Activated T-cell treated with anti-CD3 and anti-CD28 coated beads, Interleukin-2, amount 50 U/mL, for 72 hours (primary cell): ENCODE measurements around the gene OR14A2. TPM values are rescaled to one million over a fixed set of nuclear protein-coding genes. Genes with fewer than 3 reads are reported as not detected.
A peak's percentile ranks its signal among the peaks of the same experiment; 100 is the strongest.
"Not testable (repeated sequence)": the region's sequence is repeated elsewhere in the genome, so short reads cannot be mapped to it uniquely, and the experiment has no call there.

Experiments used
- ATAC-seq, 2 donors: fragments of 150-1000 bp; cut with Tn5 transposase; replicated peaks in 1 of 2; 2 replicates each; pipeline ENCODE4 v1.10.0; 2021; ENCODE audit warnings: moderate library complexity in 2 of 2, mild to moderate bottlenecking in 1 of 2
- DNase-seq, 2 donors: peaks; one replicate each; pipeline ENCODE4 v3.0.0; 2021 to 2022; ENCODE audit warnings: mixed read lengths in 1 of 2
- H3K27ac Mint-ChIP-seq: one replicate; pipeline ENCODE4 v1.8.0; 2022; ENCODE audit warnings: mild to moderate bottlenecking, moderate library complexity, mixed read lengths
- H3K27me3 Mint-ChIP-seq: one replicate; pipeline ENCODE4 v1.8.0; 2022; ENCODE audit warnings: low read depth, mixed read lengths
- H3K36me3 Mint-ChIP-seq, 2 donors: one replicate each; pipeline ENCODE4 v1.8.0; 2022; ENCODE audit warnings: mixed read lengths in 2 of 2, mild to moderate bottlenecking in 1 of 2; ENCODE audit not compliant: insufficient read depth in 2 of 2
- H3K4me1 Mint-ChIP-seq: one replicate; pipeline ENCODE4 v1.8.0; 2022; ENCODE audit warnings: low read depth, mixed read lengths
- H3K4me3 Mint-ChIP-seq, 2 donors: one replicate each; pipeline ENCODE4 v1.8.0; 2022; ENCODE audit warnings: mild to moderate bottlenecking in 2 of 2, mixed read lengths in 2 of 2, moderate library complexity in 2 of 2
- H3K9me3 Mint-ChIP-seq, 2 donors: one replicate each; pipeline ENCODE4 v1.8.0; 2022; ENCODE audit warnings: mixed read lengths in 2 of 2
- total RNA-seq, 2 donors: library from RNA; stranded (reverse); gene quantifications; one replicate each; pipeline ENCODE4 v1.2.3, GENCODE V29; 2022

OR14A2 gene
- total RNA-seq: not detected

DNA sequence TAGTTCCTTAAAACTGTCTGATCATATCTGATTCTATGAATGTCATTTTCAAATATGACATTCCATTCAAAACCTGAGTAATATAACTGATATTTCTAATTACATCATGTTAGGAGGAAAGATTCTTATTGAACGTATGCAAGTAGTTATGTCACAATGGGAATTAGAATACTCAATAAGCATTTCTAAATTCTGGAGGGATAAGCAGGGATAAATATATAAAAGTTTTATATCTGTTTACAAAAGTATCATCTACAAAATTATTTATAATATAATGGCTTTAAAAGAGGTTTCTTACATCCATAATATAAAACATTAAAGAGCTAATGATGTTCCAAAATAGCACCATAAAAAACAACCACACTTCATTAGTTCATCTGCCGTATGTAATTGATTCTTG lies at the start of gene OR14A2:
Gene OR14A2 (minus strand): TSS at position 101 of the 400 bp plus-strand sequence.
- DNase-seq (no peak), ATAC-seq (no peak)
- Mint-ChIP-seq H3K27me3 (no peaks in the 10 kb centered on the region), H3K4me1 (no peaks in the 10 kb centered on the region), H3K4me3 (no peak within 1 kb of the TSS), H3K27ac (no peak within 1 kb of the TSS), H3K9me3 (peaks cover 5 to 6% of the 10 kb centered on the region in 2 donors), H3K36me3 (no peaks in the 10 kb centered on the region)

DNA sequence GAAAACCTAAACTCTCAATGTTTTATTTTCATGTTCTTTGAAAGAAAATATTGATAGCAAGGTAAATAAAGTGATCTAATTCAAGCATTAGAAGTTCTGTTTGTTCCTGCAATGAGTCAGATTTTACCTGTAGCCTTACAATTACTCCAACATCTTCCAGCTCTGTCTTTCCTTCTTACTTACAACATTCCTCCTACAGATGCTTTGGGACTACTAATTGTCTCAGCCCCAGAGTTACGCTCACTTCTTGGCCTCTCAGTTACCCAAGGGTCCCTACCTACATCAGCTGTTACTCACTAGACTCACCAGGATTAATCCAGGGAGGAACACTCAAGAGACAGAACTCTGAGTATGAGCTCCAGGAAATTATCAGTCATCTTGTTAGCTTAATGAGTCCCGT lies 49.6 kb upstream of the OR14A2 start:
- Mint-ChIP-seq H3K4me1 (no peaks in the 10 kb centered on the region), H3K4me3 (no peak overlapping the region), H3K36me3 (no peaks in the 10 kb centered on the region), H3K9me3 (peaks cover 0 to 7% of the 10 kb centered on the region in 2 donors), H3K27me3 (peaks cover 5% of the 10 kb centered on the region), H3K27ac (no peak overlapping the region)
- ATAC-seq (no peak), DNase-seq (no peak)

DNA sequence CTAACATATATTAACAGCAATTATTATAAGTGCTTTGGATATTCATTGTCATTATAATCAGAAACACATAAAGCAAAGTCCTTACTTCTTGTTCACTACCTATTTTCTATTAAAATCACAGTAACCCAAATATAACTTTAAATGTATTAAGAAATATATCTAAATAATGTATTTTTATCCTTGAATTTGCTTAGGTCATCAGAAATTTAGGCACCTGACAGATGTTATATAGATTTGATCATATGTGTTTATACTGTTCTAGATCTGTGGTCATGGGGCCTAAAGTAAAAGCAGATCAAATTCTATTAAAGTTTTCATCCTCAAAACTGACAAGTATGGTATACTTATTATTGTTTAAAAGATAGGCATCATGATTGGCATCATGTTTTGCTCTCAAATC lies 21.7 kb upstream of the OR14A2 start:
- H3K27ac Mint-ChIP-seq: no peak overlapping the region
- H3K27me3 Mint-ChIP-seq: no peaks in the 10 kb centered on the region
- H3K4me1 Mint-ChIP-seq: no peaks in the 10 kb centered on the region
- H3K36me3 Mint-ChIP-seq: no peaks in the 10 kb centered on the region
- DNase-seq (no peak), ATAC-seq (no peak)
- H3K9me3 Mint-ChIP-seq: no peaks in the 10 kb centered on the region
- no peak overlapping the region for H3K4me3 Mint-ChIP-seq

DNA sequence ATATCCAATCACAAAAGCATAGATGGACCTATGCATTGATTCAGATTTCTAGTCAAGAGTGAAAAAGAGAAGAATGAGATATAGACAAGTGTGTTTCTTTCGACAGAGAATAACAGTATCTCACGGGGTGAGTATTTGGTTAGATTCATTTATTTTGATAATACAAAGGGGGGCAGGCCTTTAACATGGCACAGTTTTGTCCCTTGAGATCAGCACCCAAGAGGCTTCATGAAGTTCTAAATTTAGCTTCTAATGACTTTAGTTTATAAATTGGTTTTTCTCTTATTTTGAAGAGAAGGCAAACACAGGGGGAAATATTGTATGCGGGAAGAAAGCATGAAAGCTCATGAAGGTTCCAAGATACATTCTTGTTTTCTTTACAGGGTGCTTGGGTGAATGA lies 12.5 kb upstream of the OR14A2 start, which contains the start of gene OR1C1:
Gene OR1C1 (minus strand): TSS at position 101 of the 400 bp plus-strand sequence. CDS start 2,150 bp downstream, outside the sequence.
- H3K9me3 Mint-ChIP-seq: peaks cover 0 to 5% of the 10 kb centered on the region in 2 donors
- H3K27ac Mint-ChIP-seq: no peak within 1 kb of the TSS
- H3K4me3 Mint-ChIP-seq: no peak within 1 kb of the TSS
- DNase-seq: no peak
- ATAC-seq: no peak
- H3K27me3 Mint-ChIP-seq: no peaks in the 10 kb centered on the region
- H3K4me1 Mint-ChIP-seq: no peaks in the 10 kb centered on the region
- no peaks in the 10 kb centered on the region for H3K36me3 Mint-ChIP-seq

DNA sequence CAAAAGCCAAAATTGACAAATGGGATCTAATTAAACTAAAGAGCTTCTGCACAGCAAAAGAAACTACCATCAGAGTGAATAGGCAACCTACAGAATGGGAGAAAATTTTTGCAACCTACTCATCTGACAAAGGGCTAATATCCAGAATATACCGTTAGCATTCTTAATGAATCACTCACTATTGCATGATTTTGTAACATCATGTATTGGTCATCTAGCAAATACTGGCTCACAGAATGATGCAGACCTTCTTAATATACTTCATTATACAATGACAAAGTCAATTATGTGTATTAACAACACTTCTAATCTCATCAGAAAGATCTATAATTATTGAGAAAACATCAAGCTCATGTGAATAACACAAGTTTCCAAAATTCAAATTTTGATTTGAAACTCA lies 6.4 kb upstream of the OR14A2 start:
- ATAC-seq, H3K4me1 Mint-ChIP-seq, H3K27me3 Mint-ChIP-seq, H3K4me3 Mint-ChIP-seq, H3K36me3 Mint-ChIP-seq, DNase-seq, H3K27ac Mint-ChIP-seq: not testable (repeated sequence)
- H3K9me3 Mint-ChIP-seq: peaks cover 4 to 10% of the 10 kb centered on the region in 2 donors

DNA sequence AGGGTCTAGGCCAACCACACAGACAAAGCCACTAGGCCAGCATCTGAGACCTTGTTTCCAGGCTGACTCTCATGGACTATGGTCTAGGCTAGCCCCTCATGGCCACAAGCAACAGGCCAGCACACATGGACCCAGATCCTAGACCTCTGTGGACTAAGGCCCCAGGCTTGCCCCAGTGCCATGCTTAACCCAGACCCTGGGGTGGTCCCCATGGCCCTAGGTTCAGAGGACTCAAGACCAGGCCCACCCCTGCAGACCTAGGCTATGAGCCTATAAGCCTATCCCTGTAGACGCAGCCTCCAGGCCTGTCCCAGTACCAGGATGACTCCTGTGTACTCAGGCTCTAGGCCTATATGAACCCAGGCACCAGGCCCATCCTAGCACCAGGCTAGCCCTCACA lies 1.9 kb upstream of the OR14A2 start:
- DNase-seq: no peak
- no peak for ATAC-seq
- no peaks in the 10 kb centered on the region for H3K4me1 Mint-ChIP-seq
- H3K36me3 Mint-ChIP-seq: no peaks in the 10 kb centered on the region
- H3K27ac Mint-ChIP-seq: no peak overlapping the region
- no peak overlapping the region for H3K4me3 Mint-ChIP-seq
- no peaks in the 10 kb centered on the region for H3K27me3 Mint-ChIP-seq
- H3K9me3 Mint-ChIP-seq: peaks cover 5 to 6% of the 10 kb centered on the region in 2 donors

DNA sequence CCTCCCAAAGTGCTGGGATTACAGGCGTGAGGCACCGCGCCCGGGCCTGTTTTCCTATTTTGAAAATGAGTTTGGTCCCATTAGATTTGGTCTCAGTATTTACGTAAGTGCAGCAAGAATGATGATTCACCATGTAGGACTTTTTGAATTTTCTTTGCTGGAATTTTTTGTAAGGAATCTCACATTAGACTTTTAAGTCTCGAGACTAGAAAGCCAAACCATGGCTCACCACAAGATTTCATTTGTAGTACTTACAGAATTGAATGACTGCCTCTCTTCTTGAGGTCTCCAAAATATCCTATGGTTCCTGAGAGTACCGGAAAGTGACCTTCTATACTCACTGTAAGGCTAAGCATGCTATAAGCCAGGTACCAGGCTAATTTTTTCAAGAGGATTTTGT lies 325 bp downstream of the OR14A2 start:
- ATAC-seq: no peak
- Mint-ChIP-seq H3K4me3 (no peak overlapping the region), H3K9me3 (peaks cover 5 to 6% of the 10 kb centered on the region in 2 donors), H3K4me1 (no peaks in the 10 kb centered on the region), H3K36me3 (no peaks in the 10 kb centered on the region), H3K27ac (no peak overlapping the region), H3K27me3 (no peaks in the 10 kb centered on the region)
- no peak for DNase-seq

DNA sequence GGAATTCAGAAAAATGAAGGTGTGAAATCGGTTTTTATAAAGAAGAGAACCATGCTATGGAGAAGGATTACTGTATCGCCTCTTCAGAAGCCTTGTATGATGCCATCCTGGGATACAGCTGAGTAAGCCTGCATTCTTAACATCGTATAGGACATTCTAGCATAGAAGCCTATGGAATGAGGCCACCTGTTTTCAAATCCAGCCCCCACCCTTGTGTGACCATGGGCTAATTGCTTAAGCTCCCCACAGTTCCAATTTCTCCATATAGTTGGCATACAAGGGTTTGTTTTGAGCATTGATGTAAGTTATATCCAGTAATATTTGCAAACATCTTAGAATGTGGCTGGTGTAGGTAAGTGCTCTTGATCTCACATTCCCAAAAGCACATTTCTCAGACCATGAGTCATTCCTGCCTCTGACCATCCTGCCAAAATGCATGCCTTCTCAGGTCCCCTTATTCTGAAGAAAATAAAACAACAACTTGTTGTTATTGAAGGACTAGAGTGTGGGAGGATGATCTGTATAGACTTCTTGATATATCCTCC lies 1.5 kb downstream of the OR14A2 start:
- Mint-ChIP-seq H3K27ac (no peak overlapping the region), H3K27me3 (no peaks in the 10 kb centered on the region), H3K4me3 (no peak overlapping the region), H3K36me3 (no peaks in the 10 kb centered on the region), H3K9me3 (peaks cover 3 to 6% of the 10 kb centered on the region in 2 donors), H3K4me1 (no peaks in the 10 kb centered on the region)
- ATAC-seq (no peak), DNase-seq (no peak)

DNA sequence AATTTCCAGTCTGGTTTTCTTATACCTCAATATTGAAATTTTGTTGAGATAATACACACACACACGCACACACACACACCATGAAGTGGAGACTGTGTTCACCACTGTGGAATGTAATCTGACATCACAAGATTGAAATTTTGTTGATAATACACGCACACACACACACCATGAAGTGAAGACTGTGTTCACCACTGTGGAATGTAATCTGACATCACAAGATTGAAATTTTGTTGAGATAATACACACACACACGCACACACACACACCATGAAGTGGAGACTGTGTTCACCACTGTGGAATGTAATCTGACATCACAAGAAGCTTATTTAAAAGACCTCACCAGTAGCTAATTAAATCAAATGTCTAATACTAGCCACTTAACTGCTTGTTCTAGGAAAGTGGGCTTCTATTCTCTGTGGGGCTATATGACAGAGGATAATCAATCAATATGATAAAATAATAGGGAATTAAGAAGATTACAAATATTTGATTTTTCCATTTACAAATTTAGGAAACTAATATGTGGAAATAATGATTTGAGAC lies 5.7 kb downstream of the OR14A2 start:
- not testable (repeated sequence) for H3K27ac Mint-ChIP-seq, H3K36me3 Mint-ChIP-seq, H3K27me3 Mint-ChIP-seq, ATAC-seq, H3K9me3 Mint-ChIP-seq, H3K4me1 Mint-ChIP-seq, DNase-seq, H3K4me3 Mint-ChIP-seq

DNA sequence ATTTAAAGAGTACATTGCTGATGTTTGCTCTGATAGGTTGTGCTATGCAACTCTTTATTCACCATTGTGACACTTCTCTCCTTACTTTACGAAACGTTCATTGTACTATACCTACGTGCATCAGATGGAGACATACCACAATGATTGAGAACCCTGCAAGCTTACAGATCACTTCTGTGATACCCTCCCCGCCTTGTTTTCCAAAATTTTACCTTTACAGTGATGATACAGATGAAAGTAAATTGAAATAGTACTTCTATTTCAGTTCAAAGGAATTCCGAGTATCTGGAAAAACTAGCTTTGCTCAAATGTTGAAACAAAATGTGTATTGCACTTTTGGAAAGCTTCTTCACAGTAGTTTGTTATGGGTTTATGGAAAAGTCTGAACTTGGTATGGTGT lies 6.2 kb downstream of the OR14A2 start:
- Mint-ChIP-seq H3K9me3 (no peaks in the 10 kb centered on the region), H3K36me3 (no peaks in the 10 kb centered on the region), H3K4me1 (no peaks in the 10 kb centered on the region), H3K4me3 (no peak overlapping the region), H3K27me3 (no peaks in the 10 kb centered on the region), H3K27ac (no peak overlapping the region)
- DNase-seq: no peak
- ATAC-seq: no peak

DNA sequence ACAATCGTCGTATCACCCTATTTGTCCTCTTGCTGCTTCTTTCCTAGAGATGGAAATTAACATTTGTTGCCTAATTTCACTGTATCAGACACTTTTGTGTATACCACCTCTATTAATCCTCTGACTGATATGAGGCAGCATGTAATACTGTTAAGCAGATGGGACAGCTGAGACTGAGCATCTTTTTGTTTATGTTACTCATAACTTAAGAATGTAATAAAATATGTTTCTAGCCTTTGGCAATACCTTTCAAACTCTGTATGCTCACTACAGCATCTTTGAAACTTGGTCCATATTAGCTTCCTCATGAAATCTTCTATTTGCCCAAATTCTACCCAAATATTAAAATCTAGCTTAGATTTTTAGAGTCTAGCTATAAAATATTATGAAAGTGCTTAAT lies 7.2 kb downstream of the OR14A2 start:
- no peak for DNase-seq
- no peaks in the 10 kb centered on the region for H3K36me3 Mint-ChIP-seq

DNA sequence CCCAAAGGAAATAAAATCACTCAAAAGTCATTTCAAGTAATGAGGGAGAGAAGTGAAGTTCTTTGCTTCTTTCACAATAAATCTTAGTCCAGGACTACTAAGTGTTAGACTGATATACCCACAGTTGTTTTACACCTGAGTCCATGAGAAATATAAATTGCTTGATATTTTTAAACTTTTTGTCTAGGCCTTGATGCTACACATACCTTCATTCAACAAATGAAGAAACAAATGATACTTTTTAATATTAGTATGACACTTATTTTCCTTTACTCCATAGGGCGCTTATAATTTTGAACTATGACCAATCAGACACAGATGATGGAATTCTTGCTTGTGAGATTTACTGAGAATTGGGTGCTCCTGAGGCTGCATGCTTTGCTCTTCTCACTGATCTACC lies 9.6 kb downstream of the OR14A2 start, which contains the start of gene OR14K1:
Gene OR14K1 (plus strand): TSS at position 301 of the 400 bp plus-strand sequence. CDS start 0 bp downstream, at position 301.
- Mint-ChIP-seq H3K4me3 (no peak within 1 kb of the TSS), H3K27ac (no peak within 1 kb of the TSS), H3K9me3 (peaks cover 0 to 1% of the 10 kb centered on the region in 2 donors), H3K4me1 (no peaks in the 10 kb centered on the region), H3K36me3 (no peaks in the 10 kb centered on the region), H3K27me3 (no peaks in the 10 kb centered on the region)
- ATAC-seq: no peak
- DNase-seq: no peak

More for the DNA sequence above, 7.2 kb downstream of the OR14A2 start:
- Mint-ChIP-seq H3K27me3 (no peaks in the 10 kb centered on the region), H3K4me1 (no peaks in the 10 kb centered on the region), H3K27ac (no peak overlapping the region), H3K9me3 (no peaks in the 10 kb centered on the region), H3K4me3 (no peak overlapping the region)
- ATAC-seq: no peak

DNA sequence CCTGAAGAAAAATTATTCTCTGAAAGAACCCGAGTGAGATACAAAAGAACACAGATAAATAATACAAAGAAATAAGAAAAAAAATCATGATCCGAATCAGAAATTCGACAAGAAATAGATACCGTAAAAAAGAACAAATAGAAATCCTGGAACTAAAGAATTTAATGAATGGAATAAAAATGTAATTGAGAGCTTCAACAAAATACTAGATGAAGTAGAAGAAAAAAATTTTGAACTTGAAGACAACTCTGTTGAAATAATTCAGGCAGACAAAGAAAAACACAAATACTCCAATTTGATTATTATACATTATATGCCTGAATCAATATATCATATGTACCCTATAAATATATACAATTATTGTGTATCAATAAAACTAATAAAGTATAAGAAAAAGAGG lies 26.7 kb downstream of the OR14A2 start:
- no peak for DNase-seq
- Mint-ChIP-seq H3K27me3 (no peaks in the 10 kb centered on the region), H3K27ac (no peak overlapping the region), H3K9me3 (peaks cover 5 to 9% of the 10 kb centered on the region in 2 donors), H3K36me3 (peaks cover 0 to 3% of the 10 kb centered on the region in 2 donors), H3K4me3 (no peak overlapping the region), H3K4me1 (no peaks in the 10 kb centered on the region)
- no peak for ATAC-seq

DNA sequence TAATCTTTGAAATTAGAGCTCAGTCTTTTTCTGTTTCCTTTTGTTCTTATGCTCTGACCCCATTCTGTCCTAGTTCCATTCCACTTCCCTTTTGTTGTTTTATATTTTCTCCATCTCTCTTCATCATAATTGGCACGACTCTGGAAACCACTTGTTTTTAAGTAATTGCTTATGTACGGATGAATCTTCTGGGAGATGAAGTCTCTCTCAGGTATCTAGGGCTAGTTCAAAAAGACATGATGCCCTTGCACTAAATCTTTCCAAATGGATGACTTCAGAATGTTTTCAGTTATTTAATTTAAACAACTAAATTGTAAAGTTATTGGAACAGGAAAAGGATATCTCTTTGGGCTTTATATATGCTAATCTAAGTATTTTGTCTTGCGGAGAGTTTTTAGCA lies 31.4 kb downstream of the OR14A2 start, which contains the start of gene OR6F1:
Gene OR6F1 (minus strand): TSS at position 101 of the 400 bp plus-strand sequence. CDS start 3,891 bp downstream, outside the sequence.
- H3K4me1 Mint-ChIP-seq: no peaks in the 10 kb centered on the region
- H3K36me3 Mint-ChIP-seq: no peaks in the 10 kb centered on the region
- H3K9me3 Mint-ChIP-seq: peaks cover 0 to 6% of the 10 kb centered on the region in 2 donors
- peak within 1 kb of the TSS; percentile 47 for H3K27ac Mint-ChIP-seq
- ATAC-seq (no peak), DNase-seq (no peak)
- no peaks in the 10 kb centered on the region for H3K27me3 Mint-ChIP-seq
- H3K4me3 Mint-ChIP-seq: no peak within 1 kb of the TSS
